ENCODE data around the gene RMDN3. TPM values are rescaled to one million over a fixed set of nuclear protein-coding genes. Genes with fewer than 3 reads are reported as not detected.

Gene RMDN3
- total and polyA plus RNA-seq, 2 of the 13 experiments (the other 11 are each of a cell fraction or from before 2014, with no cell fraction given), result 16.8 to 19.5 TPM

DNA sequence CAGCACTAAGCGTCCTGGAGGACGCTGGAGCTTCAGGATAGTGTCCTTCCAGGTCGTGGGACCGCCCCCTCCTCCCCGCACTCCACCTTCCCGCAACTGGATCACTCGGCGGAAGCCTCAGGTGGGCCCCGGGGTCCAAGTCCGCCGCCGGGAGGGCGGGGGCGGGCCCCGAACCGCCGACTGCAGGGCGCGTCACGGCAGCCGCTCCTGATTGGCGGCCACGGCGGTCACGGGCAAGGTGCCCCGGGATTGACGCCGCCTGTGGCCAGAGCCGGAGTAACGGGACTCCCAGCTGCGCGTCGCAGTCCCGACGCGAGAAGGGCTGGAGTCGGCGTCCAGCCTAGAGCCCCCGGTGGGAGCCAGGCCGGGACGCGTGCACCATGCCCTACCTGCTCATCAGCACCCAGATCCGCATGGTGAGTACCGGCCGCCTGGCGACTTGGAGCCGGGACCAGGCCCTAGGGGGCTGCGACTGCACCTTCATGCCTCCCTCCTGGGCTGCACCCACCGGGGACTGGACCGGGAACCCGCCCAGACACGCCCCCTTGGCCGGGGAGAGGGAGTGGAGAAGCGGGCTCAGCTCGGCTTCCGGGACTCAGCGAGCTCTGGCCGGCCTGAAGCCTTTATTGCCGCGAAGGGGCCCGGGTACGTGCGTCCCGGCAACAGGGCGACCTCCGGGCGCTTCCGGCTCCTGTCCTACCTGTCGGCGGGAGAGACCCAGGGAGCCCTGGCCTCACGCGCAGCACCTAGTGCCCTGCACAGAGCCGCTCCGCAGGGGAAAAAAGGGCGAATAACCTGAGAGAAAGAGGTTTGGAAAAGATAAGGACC lies 9.0 kb upstream of the RMDN3 start, which contains the start of gene GCHFR (continued):
- TF ChIP-seq, protein P1, sequence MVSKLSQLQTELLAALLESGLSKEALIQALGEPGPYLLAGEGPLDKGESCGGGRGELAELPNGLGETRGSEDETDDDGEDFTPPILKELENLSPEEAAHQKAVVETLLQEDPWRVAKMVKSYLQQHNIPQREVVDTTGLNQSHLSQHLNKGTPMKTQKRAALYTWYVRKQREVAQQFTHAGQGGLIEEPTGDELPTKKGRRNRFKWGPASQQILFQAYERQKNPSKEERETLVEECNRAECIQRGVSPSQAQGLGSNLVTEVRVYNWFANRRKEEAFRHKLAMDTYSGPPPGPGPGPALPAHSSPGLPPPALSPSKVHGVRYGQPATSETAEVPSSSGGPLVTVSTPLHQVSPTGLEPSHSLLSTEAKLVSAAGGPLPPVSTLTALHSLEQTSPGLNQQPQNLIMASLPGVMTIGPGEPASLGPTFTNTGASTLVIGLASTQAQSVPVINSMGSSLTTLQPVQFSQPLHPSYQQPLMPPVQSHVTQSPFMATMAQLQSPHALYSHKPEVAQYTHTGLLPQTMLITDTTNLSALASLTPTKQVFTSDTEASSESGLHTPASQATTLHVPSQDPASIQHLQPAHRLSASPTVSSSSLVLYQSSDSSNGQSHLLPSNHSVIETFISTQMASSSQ (IDR thresholded peaks at IDR 0.05; ENCODE audit: low read depth), result no peak
- TF ChIP-seq, protein P1 (CRISPR knock-in tag; IDR thresholded peaks at IDR 0.05; ENCODE audit: borderline replicate concordance), result peak; percentile 41; the same call in 1 of the 2 replicates
- TF ChIP-seq ZNF234 (CRISPR knock-in tag; conservative IDR thresholded peaks at IDR 0.05) (peak; percentile 43; the same call in 1 of the 2 replicates), MLLT10 (CRISPR knock-in tag; IDR thresholded peaks at IDR 0.05) (no peak), MATR3 (CRISPR knock-in tag; IDR thresholded peaks at IDR 0.05) (no peak), TCF7L2 (IDR thresholded peaks at IDR 0.05; ENCODE audit: low read depth, low read length) (no peak), ZNF770 (CRISPR knock-in tag; IDR thresholded peaks at IDR 0.05) (peak; percentile 74; the same call in 1 of the 2 replicates), HNRNPL (IDR thresholded peaks at IDR 0.05; ENCODE audit: low read depth, low read length) (peak; percentile 62; the same call in 1 of the 2 replicates), PRPF4 (IDR thresholded peaks at IDR 0.05; ENCODE audit: low read depth, low read length, poor library complexity, severe bottlenecking) (no peak), TAF15 (IDR thresholded peaks at IDR 0.05; ENCODE audit: low read depth, low read length, poor library complexity, severe bottlenecking) (peak; percentile 10), GFI1 (CRISPR knock-in tag; IDR thresholded peaks at IDR 0.05; ENCODE audit: borderline replicate concordance) (peak; percentile 41; the same call in 1 of the 2 replicates), MED8 (CRISPR knock-in tag; IDR thresholded peaks at IDR 0.05; ENCODE audit: insufficient replicate concordance) (no peak)
- TF ChIP-seq, protein P2, sequence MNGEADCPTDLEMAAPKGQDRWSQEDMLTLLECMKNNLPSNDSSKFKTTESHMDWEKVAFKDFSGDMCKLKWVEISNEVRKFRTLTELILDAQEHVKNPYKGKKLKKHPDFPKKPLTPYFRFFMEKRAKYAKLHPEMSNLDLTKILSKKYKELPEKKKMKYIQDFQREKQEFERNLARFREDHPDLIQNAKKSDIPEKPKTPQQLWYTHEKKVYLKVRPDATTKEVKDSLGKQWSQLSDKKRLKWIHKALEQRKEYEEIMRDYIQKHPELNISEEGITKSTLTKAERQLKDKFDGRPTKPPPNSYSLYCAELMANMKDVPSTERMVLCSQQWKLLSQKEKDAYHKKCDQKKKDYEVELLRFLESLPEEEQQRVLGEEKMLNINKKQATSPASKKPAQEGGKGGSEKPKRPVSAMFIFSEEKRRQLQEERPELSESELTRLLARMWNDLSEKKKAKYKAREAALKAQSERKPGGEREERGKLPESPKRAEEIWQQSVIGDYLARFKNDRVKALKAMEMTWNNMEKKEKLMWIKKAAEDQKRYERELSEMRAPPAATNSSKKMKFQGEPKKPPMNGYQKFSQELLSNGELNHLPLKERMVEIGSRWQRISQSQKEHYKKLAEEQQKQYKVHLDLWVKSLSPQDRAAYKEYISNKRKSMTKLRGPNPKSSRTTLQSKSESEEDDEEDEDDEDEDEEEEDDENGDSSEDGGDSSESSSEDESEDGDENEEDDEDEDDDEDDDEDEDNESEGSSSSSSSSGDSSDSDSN (CRISPR knock-in tag; IDR thresholded peaks at IDR 0.05), result peak; percentile 95
- TF ChIP-seq, protein P3, sequence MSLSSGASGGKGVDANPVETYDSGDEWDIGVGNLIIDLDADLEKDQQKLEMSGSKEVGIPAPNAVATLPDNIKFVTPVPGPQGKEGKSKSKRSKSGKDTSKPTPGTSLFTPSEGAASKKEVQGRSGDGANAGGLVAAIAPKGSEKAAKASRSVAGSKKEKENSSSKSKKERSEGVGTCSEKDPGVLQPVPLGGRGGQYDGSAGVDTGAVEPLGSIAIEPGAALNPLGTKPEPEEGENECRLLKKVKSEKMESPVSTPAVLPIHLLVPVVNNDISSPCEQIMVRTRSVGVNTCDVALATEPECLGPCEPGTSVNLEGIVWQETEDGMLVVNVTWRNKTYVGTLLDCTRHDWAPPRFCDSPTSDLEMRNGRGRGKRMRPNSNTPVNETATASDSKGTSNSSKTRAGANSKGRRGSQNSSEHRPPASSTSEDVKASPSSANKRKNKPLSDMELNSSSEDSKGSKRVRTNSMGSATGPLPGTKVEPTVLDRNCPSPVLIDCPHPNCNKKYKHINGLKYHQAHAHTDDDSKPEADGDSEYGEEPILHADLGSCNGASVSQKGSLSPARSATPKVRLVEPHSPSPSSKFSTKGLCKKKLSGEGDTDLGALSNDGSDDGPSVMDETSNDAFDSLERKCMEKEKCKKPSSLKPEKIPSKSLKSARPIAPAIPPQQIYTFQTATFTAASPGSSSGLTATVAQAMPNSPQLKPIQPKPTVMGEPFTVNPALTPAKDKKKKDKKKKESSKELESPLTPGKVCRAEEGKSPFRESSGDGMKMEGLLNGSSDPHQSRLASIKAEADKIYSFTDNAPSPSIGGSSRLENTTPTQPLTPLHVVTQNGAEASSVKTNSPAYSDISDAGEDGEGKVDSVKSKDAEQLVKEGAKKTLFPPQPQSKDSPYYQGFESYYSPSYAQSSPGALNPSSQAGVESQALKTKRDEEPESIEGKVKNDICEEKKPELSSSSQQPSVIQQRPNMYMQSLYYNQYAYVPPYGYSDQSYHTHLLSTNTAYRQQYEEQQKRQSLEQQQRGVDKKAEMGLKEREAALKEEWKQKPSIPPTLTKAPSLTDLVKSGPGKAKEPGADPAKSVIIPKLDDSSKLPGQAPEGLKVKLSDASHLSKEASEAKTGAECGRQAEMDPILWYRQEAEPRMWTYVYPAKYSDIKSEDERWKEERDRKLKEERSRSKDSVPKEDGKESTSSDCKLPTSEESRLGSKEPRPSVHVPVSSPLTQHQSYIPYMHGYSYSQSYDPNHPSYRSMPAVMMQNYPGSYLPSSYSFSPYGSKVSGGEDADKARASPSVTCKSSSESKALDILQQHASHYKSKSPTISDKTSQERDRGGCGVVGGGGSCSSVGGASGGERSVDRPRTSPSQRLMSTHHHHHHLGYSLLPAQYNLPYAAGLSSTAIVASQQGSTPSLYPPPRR (CRISPR knock-in tag; IDR thresholded peaks at IDR 0.05; ENCODE audit: borderline replicate concordance), result no peak

Measured in HepG2 (cell line).